HEK293 (cell line): ENCODE results near the gene PRRT1.

Experiments used
- ZNF292 ChIP-seq: fragments of 450-650 bp; formaldehyde crosslinking; IDR thresholded peaks from 2 replicates; pipeline ENCODE4 v1.5.1; 2016; ENCODE audit warnings: low read depth, missing biosample characterization, missing genetic modification characterization, borderline replicate concordance
- ZNF747 ChIP-seq: fragments of 450-650 bp; formaldehyde crosslinking; IDR thresholded peaks from 2 replicates; pipeline ENCODE4 v1.5.1; 2016; ENCODE audit warnings: missing biosample characterization, missing genetic modification characterization

GRCh38 chr6:32194388-32194787, 42.6 kb upstream of the PRRT1 start:
- TF ChIP-seq ZNF747 (tag by site-specific recombination) (no peak), ZNF292 (tag by site-specific recombination) (no peak)
